Activated CD4-positive, alpha-beta T cell treated with anti-CD3 and anti-CD28 coated beads, Interleukin-2, amount 50 U/mL, for 48 hours (primary cell): Measurements from ENCODE around the gene TMEM200B.
"Not testable (repeated sequence)": the region's sequence is repeated elsewhere in the genome, so short reads cannot be mapped to it uniquely, and the experiment has no call there.

Experiments used
- DNase-seq, 2 experiments: peaks; one replicate each; pipeline ENCODE4 v3.0.0-alpha.2; 2020

Gene TMEM200B

GRCh38 chr1:29105822-29106221, 17.9 kb downstream of the TMEM200B start:
- DNase-seq: no peak

- no peak for DNase-seq
These were observed 23.2 kb downstream of the TMEM200B start for GRCh38 chr1:29100487-29100886.

- DNase-seq: no peak
These were observed 24.4 kb downstream of the TMEM200B start for GRCh38 chr1:29099286-29099685.

GRCh38 chr1:29096231-29096886, 27.3 kb downstream of the TMEM200B start:
- no peak for DNase-seq

GRCh38 chr1:29094954-29095353, 28.7 kb downstream of the TMEM200B start:
- DNase-seq: no peak

GRCh38 chr1:29094433-29094832, 29.3 kb downstream of the TMEM200B start:
- no peak for DNase-seq

GRCh38 chr1:29092704-29093103, 31.0 kb downstream of the TMEM200B start:
- not testable (repeated sequence) for DNase-seq

- DNase-seq: no peak
These were observed 32.6 kb downstream of the TMEM200B start for GRCh38 chr1:29090937-29091618.

- DNase-seq: no peak
These were observed 39.5 kb downstream of the TMEM200B start for GRCh38 chr1:29084196-29084521.

GRCh38 chr1:29083317-29084195, 40.1 kb downstream of the TMEM200B start:
- no peak for DNase-seq

GRCh38 chr1:29082519-29082918, 41.2 kb downstream of the TMEM200B start:
- DNase-seq: no peak

- no peak for DNase-seq
These were observed 42.5 kb downstream of the TMEM200B start for GRCh38 chr1:29081201-29081600.

GRCh38 chr1:29079916-29080629, 43.6 kb downstream of the TMEM200B start:
- DNase-seq: not testable (repeated sequence)

GRCh38 chr1:29077155-29077554, 46.5 kb downstream of the TMEM200B start:
- DNase-seq: no peak
